Activated T-cell treated with anti-CD3 and anti-CD28 coated beads for 4 hours (primary cell): ENCODE measurements around the gene KCNQ2.
"Not testable (repeated sequence)": the region's sequence is repeated elsewhere in the genome, so short reads cannot be mapped to it uniquely, and the experiment has no call there.

Source experiments
- DNase-seq: peaks from one replicate; pipeline ENCODE4 v3.0.0-alpha.2; 2020

The KCNQ2 gene

DNA sequence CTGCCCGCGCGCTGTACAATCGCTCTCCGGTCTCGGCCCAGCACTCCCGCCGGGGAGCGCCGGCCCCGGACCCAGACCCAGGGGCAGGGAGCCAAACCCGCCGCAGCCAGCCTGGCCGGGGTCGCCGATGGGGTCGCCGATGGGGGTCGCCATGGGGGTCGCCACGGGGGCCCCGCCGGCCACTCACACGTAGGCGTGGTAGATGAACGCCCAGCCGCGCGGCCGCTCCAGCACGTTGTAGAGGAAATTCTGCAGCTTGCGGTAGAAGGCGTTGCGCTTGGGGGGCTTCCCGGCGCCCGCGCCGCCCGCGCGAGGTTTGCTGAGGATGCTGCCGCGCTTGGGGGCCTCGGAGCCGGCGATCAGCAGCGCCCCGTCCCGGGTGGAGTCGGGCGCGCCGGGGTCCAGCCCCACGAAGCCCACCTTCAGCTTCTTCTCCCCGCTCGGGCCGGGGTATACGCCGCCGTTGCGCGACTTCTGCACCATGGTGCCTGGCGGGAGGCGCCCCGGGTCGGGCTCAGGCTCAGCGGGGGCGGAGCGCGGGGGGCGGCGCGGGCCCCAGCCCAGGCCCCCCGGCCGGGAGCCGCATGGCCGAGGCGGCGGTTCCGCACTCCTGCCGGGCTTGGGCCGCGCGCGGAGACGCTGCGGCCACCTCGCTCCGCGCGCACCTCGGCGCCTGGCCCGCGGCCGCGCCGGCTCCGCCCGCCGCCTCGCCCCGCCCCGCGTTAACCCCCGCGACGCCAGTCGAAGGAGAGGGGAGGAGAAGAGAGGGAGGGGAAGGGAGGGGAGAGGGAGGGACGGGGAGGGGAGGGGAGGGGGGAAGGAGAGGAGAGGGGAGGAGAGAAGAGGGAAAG, at the start of gene KCNQ2:
TSS of gene KCNQ2 (minus strand) at position 675 of the 851 bp plus-strand sequence. CDS start at position 483, 192 bp downstream.
- no peak for DNase-seq

DNA sequence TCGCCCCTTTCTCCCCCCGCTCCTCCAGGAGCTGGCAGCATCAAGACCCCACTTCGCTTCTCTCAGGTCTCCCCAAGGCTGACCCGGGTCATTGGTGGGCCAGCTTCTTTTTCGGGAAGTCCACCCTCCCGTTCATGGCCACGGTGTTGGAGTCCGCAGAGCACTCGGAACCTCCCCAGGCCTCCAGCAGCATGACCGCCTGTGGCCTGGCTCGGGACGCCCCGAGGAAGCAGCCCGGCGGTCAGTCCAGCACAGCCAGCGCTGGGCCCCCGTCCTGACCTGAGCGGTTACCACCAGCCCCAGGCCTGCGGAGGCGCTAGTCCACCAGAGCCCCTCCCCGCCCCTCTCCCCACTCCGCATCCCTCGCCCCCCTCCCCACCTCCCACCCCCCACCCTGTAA, 49.1 kb upstream of the KCNQ2 start:
- DNase-seq, result no peak

DNA sequence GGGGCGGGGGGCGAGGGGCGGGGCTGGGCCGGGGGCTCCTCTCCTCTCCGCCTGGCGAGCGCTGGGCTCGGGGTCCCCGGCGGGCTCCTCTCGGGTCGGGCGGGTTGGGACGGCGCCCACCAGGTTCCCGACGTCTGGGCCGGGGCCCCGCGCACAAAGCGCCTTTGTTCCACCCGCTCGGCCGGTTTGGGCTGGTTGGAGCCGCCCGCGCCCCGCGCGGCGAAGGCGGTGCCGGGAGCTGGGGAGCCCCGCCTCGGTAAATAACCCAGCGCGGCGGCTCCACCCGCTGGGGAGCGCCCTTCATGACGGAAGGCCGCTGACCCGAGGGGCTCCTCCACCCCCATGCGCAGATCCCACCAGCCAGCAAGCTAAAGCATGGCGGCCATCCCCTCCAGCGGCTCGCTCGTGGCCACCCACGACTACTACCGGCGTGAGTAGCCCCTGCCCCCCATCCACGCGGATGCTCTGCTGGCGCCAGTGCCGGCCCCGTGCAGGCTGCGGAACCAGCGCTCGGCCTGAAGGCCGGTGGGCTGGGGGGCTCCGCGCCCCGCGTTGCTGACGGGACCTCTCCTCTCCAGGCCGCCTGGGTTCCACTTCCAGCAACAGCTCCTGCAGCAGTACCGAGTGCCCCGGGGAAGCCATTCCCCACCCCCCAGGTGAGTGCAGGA, 48.6 kb upstream of the KCNQ2 start:
- peak; percentile 50 for DNase-seq

DNA sequence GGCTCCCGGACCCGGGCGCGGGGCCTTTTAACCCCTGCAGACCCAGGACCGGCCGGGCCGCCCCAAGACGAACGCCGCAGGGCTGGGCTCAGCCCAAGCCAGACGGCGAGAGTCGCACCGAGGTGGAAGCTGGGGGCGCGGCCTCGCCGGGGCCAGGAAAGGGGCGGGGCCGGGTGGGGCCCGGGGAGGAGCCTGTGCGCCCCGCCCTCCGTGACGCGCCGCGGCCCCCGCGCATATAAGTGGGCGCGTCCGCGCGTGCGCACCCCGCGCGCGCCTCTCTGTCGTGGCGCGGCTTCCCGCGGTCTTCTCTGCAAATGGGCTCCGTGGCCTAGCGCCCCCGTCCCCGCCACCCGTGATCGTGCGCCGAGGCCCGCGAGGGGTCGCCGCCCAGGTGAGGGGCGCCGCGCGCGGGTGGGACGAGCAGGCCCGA, 48.1 kb upstream of the KCNQ2 start, which contains the start of gene PPDPF:
TSS of gene PPDPF (plus strand) at position 262 of the 430 bp plus-strand sequence. CDS start 544 bp downstream, outside the sequence.
- peak; percentile 80 for DNase-seq

DNA sequence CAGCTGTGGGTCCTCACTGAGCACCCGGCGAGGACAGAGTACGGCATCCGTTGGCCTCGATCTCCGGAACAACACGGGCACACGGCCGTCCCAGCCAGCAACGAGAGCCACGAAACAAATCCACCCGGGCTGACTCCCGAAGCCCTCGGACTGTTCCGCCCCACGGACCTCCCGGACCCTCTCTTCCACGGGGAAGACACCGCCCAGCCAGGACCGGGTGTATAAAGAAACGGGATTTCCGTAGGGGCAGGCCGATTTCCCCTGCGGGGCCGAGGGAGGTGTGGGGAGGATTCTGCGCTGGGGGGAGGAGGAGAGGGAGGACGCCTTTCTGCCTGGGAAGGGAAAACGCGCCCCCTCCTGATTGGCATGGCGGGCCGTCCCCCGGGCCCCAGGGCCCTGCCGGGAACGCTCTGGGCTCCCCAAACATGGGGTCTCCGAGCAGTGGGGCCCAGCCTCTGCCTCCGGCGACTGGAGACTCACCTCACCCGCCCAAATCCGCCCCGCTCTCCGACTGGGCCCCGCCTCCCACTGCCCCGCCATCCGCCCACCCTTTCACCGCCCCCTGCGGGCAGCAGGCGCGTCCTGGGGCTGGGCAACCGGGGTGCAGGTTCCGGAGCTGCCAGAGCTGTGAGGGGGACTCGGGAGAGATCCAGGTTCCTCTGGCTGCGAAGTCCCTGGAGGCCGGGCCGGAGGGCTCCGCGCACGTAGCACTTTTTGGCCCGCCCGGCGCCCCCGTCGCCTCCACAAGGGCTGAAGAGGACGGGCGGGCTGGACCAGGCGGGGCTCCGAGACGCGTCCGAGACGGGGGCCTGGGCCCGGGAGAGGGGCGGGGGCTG, 47.4 kb upstream of the KCNQ2 start:
- DNase-seq, result peak; percentile 43

DNA sequence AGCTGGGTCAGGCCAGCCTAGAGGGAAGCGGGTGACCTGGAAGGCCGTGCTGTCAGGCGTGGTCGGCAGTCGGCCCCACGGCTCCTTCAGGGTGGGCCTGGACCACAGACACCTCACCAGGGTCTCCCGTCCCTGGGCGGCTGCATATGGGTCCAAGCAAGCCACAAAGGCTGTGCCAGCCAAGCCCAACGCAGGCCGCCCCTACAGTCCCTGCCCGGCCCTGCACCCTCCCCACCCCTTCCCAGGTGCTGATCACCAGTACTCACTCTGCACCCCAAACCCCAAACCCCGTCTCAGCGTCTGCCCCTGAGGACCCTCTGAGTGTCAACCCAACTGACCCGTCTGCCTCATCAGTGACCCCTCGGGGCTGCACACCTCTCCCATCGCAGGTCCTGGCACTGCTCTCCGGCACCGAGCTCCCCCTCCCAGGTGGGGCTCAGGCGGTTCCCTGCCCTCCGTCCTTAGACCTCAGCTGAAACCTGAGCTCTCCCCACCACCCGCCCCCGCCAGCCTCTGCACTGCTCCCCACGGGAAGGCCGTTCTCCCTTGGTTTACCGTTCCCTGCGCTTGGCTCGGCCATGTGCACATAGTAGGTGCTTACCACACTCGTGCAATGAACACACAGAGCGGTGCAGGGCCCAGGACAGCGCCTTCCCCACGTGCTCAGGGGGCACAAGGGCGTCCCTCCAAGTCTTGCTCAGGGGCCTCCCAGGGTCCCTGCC, 46.7 kb upstream of the KCNQ2 start:
- no peak for DNase-seq

DNA sequence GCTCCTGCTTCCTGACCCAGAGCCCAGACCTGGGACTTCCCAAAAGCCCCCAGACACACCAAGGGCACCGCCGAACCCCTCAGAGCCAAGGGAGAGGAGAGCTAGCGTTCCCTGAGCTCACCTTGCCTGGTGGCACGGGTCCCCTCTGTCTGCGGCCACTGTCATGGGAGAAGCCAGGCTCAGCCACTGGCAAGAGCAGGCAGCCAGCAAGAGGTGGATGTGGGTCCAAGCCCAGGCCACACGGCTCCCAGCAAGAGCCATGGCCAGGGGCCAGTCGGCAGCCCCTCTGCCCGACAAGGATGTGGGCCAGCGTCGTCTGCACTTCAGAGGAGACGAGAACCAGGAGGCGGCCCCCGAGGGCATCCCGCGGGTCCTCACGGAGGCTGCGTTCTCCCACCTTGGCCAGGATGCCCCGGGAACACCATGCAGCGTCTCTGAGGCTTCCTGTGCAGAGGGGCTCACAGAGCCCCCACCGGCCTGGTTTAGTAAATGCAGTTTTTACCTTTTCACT, 46.0 kb upstream of the KCNQ2 start:
- no peak for DNase-seq

DNA sequence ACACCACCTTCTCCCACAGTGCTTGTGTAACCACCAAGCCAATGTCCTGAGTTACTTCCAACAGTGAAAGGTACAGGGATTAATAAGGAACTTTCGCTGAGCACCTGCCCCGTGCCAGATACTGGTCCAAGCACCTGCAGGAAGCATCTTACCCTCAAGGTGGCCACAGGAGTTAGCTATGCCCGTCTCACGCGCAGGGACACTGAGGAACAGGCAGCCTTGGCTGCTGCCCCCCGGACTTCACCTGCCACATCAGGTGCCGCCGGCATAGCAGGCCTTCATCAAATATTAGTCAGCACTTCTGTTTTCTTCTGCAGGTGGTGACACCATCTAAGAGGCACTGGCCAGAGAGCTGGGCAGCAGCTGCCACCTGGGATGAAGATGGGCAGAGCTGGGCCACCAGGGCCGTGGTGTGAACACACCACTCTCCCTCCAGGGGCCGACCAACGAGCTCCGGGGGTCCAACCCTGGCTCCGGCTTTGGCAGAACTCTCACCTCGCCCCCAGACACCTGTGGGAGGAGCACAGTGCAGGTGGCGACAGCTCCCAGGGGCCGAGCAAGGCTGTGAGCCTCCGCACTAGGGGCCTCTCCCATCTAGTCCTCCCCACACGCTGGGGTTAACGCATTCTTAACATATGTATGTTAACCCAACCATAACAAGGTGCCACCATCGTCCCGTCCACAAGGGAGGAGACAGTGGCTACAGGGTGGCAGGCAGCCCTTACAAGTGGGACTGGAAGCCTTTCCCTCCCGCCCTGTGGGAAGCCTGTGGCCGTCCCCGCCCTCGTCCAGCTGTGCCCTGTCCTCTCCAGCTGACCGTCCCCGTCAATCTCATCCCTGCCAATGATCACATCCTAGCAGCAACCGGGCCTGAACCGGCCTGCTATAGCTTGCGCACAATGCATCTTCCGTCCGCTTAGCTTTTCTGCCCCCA, 45.2 kb upstream of the KCNQ2 start:
- no peak for DNase-seq

DNA sequence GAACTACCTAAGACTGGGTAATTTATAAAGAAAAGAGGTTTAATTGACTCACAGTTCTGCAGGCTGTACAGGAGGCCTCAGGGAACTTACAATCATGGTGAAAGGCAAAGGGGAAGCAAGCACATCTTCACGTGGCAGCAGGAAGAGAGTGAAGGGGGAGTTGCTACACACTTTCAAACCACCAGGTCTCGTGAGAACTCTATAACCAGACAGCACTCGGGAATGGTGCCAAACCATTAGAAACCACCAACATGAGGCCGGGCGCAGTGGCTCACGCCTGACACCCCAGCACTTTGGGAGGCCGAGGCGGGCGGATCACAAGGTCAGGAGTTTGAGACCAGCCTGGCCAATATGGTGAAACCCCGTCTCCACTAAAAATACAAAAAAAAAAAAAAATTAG, 42.1 kb upstream of the KCNQ2 start:
- not testable (repeated sequence) for DNase-seq

DNA sequence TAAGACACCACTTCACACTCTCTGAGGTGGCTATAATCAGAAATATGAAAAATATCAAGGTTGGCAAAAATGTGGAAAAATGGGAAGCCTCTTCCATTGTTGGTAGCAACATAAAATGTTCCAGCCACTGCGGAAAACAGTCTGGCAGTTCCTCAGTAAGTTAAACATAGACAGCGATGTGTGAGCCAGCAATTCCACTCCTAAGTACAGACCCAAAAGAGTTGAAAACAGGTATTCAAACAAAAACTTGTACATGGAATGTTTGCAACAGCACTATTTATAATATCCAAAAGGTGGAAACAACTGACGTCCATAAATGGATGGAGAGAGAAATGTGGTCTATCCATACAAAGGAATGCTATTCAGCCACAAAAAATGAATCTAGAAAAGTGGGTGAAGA, 40.8 kb upstream of the KCNQ2 start:
- DNase-seq, result no peak

DNA sequence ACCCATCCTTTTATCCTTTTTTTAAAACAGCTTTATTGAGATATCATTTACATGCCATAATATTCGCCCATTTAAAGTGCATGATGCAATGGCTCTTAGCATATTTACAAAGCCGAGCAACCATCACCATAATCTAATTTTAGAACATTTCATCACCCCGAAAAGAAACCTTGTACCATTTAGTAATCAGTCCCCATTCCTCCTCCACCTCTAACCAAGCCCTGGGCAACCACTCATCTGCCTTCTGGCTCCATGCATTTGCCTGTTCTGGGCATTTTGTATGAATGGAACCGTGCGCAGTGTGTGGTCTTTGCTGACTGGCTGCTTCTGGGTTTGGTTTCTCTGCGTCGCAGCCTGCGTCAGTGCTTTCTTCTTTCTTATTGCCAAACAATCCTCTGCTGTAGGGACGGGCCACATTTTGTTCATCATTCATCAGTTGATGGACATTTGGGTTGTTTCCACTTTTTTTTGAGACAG, 36.7 kb upstream of the KCNQ2 start:
- no peak for DNase-seq

DNA sequence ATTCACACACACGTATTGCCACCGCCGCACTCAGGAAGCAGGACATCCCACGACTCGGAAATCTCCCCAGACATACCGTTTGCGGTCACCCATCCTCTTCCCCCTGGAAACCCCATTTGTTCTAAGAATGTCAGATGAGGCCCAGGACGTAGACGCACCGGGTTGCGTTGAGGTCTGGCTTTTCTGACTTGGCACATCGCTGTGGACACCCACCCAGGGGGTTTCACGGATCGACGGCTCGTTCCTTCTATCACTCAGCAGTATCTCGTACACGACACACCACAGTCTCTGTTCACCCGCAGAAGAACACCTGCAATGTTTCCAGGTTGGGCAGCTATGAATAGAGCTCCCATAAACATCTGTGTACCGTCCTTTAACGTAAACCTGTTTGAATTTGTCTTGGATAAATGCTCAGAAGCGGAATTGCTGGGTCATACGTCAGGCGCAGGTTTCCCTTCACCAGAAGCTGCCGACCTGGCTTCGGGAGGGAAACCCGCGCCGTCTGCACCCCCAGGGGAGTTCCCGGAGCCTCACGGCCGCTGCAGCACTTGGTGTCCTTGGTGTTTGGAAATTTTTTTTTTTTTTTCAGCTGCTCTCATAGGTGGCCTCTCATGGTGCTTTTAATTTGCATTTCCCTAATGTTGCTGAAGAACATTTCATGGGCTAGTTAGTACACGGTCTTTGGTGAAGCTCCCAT, 35.8 kb upstream of the KCNQ2 start:
- DNase-seq, result no peak

DNA sequence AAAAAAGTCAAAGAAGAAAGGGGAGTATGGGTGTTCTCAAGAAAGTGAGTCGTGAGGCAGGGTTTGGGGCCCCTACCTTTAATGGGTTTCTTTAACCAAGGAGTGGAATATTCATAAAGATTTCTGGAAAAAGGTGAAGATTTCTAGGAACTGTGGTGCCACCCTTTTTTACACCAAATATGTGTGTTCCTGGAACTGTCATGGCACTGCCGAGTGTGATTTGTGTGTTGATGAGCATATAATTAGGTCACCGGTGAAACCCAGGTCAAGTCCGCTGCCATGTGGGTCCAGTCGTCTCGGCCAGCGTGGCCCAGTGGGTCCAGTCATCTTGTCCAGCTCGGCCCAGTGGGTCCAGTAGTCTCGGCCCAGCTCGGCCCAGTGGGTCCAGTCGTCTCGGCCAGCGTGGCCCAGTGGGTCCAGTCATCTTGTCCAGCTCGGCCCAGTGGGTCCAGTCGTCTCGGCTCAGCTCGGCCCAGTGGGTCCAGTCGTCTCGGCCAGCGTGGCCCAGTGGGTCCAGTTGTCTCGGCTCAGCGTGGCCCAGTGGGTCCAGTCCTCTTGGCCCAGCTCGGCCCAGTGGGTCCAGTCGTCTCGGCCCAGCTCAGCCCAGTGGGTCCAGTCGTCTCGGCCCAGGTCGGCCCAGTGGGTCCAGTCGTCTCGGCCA, 34.8 kb upstream of the KCNQ2 start:
- DNase-seq, result no peak

DNA sequence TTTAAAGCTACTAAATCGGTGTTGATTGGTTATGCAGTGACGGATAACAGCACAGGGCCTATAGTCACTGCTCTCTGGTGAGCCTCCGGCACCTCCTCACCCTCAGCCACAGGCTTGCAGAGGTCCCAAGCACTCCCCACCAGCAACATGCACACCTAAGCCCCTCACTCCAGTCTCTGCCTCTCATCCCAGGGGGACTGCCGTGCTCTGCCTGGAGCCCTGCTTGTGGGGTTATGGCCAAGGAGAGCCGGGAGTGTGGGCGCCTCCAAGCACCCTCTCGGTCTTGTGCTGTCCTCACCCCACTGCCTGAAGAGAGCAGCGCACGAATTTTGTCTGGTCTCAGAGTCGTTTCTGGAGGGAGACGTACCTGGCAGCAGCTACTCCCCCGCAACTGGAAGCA, 33.3 kb upstream of the KCNQ2 start:
- DNase-seq, result no peak

DNA sequence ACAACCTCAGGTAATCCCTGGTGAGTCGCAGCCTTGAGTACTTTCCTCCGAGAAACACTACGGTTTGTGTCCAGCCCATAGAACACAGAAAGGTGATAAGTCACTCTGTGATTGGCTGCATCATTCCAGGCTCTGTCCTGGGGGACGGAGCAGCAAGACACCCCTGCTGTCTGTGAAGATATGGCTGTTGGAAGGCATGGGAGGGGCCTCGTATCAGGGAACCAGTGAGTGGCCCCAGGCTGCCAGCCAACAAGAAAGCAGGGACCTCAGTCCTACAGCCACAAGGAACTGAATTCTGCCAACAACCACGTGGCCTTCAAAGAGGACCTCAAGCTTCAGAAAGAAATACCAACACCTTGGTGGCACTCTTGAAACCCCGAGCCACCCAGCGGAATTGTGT, 32.8 kb upstream of the KCNQ2 start:
- no peak for DNase-seq

DNA sequence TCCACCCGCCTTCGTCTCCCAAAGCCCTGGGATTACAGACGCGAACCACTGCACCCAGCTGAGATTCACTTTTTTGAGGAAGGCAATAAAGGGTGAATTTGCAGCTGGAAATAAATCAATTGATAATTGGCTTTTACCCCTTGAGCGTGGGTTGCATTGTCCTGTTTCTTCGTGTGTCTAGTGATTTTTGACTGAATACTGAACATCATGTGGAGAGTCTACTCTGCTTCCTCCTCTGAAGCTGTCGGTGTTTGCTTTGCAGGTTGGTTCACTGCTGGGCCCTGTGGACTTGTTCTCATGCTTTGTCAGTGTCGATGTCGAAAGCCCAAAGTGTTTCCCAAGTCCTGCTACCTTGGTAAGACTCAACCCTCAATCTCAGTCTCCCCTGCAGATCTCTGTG, 32.2 kb upstream of the KCNQ2 start:
- DNase-seq, result no peak

DNA sequence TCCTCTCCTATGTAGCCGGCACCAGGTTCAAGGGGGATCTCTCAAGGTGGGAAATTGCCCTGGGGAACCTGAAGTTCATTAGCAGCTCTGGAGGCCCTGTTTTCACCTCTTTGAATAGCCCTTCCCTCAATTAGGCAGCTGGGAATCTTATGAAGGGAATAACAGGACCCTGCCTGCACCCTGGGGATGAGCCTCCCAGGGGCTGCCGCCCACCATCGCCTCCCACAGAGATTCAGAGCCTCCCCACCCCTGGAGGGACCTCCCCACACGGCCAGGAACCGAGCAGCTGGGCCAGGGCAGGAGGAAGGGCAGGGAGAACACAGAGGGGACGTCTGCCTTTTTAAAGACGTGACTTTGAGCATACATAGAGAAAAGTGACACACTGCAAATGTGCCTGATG, 31.1 kb upstream of the KCNQ2 start:
- no peak for DNase-seq

DNA sequence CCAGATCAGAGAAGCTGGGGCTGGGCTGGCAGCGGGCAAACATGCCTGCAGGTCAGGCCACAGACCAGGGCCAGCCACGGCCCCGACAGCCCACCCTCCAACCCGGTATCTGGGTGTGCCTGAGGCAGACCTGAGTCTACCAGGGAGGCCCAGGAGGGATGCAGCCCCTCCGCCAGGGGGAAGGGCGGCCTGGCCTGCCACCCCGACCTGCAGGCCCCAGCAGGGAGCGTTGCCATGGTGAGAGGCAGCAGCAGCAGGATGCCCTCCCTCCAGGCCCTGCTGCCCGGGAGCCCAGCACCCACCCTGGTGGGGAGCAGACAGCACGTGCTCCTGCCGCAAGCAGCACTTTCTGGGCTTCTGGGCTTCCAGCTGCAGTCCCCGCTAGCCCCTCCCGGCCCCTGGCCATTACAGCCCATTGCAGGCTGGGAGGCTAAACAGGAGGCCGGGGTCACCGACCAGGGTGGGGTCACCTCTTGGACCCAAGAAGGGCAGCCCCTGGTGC, 30.3 kb upstream of the KCNQ2 start:
- DNase-seq, result no peak

DNA sequence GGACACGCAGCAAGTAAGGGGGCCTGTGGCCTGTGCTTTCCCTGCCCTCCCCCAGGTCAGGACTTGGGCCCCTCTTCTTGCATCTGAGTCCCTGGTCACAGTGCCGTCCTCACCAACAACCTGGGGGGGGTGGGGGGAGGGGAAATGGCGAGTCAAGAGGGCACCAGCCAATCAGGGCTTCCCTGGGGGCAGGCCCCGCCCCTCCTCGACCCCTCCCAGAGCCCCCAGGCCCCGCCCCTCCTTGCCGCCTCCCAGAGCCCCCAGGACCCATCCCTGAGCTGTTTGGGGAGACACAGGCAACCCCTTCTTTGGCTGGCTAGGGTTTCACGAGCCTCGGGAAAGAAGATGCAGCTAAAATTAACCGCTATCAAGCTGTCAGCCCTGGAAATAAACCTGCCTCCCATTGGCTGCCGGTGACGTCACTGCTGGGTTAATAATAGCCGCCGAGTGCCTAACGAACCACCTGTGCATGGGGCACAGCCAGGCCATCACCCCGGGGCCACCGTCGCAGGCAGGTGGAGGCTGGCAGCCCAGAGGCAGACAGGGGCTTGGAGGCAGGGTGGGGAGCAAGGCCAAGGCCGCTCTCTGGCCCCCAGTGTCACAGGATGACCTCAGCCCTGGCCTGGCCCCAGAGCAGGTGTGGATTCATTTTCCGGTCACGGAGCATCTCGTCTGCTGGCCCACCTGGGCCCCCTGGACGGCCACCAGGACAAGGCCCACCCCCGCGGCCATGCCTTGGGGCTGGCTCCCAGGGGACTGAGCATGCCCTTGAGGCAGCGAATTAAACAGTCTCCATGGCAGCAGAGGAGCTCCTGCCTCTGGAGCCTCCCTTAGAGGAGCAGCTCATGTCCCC, 29.6 kb upstream of the KCNQ2 start:
- DNase-seq, result no peak
